Osteoblast (primary cell): ENCODE measurements around the gene IRGQ. TPM values are rescaled to one million over a fixed set of nuclear protein-coding genes. Genes with fewer than 3 reads are reported as not detected.

Source experiments
- DNase-seq: peaks from one replicate; pipeline ENCODE4 v3.0.0; 2011; ENCODE audit warnings: low spot score, mixed read lengths; ENCODE audit not compliant: insufficient read length; ENCODE audit errors: missing footprints
- H2AFZ ChIP-seq: 2 replicates; pipeline ENCODE4 v1.6.0; 2011; ENCODE audit warnings: mild to moderate bottlenecking, low read length
- H3K27ac ChIP-seq: 2 replicates; pipeline ENCODE4 v1.5.1; 2011; ENCODE audit warnings: mild to moderate bottlenecking, low read depth, low read length, moderate library complexity
- H3K27me3 ChIP-seq: 2 replicates; pipeline ENCODE4 v1.6.0; 2012; ENCODE audit warnings: mild to moderate bottlenecking, control low read depth, inconsistent platforms, low read length, moderate library complexity; ENCODE audit not compliant: insufficient read depth
- H3K36me3 ChIP-seq: 2 replicates; pipeline ENCODE4 v1.5.1; 2011; ENCODE audit warnings: mild to moderate bottlenecking, low read length, control low read depth, moderate library complexity; ENCODE audit not compliant: insufficient read depth
- H3K4me1 ChIP-seq: 2 replicates; pipeline ENCODE4 v1.5.1; 2011; ENCODE audit warnings: mild to moderate bottlenecking, low read length, control low read depth, moderate library complexity; ENCODE audit not compliant: insufficient read depth
- H3K4me2 ChIP-seq: 2 replicates; pipeline ENCODE4 v1.6.0; 2011; ENCODE audit warnings: mild to moderate bottlenecking, low read length; ENCODE audit not compliant: insufficient read depth
- H3K4me3 ChIP-seq: fragments of 200-600 bp; sonication (generic); 3 replicates; pipeline ENCODE4 v1.5.1; 2012; ENCODE audit warnings: mild to moderate bottlenecking, low read length, inconsistent platforms; ENCODE audit not compliant: insufficient read depth
- H3K79me2 ChIP-seq: 2 replicates; pipeline ENCODE4 v1.6.0; 2012; ENCODE audit warnings: mild to moderate bottlenecking, low read length, control low read depth, inconsistent platforms; ENCODE audit not compliant: insufficient read depth
- H3K9me3 ChIP-seq: 2 replicates; pipeline ENCODE4 v1.5.1; 2011; ENCODE audit warnings: low read depth, low read length, control low read depth
- H4K20me1 ChIP-seq: 2 replicates; pipeline ENCODE4 v1.6.0; 2012; ENCODE audit warnings: mild to moderate bottlenecking, low read length, control low read depth; ENCODE audit not compliant: insufficient read depth
- total RNA-seq: library from RNA; depleted of rRNA; stranded (reverse); fragments of >200 nt; gene quantifications from 2 replicates; pipeline ENCODE4 v1.2.3, GENCODE V29; 2012
- TF ChIP-seq, protein P1 (sequence below): IDR thresholded peaks from 2 replicates; pipeline ENCODE4 v1.5.1; 2011; ENCODE audit warnings: mild to moderate bottlenecking, low read depth, low read length, moderate library complexity; ENCODE audit errors: extremely low read depth

Gene IRGQ
- total RNA-seq, 1 donor = 23.2 TPM

DNA sequence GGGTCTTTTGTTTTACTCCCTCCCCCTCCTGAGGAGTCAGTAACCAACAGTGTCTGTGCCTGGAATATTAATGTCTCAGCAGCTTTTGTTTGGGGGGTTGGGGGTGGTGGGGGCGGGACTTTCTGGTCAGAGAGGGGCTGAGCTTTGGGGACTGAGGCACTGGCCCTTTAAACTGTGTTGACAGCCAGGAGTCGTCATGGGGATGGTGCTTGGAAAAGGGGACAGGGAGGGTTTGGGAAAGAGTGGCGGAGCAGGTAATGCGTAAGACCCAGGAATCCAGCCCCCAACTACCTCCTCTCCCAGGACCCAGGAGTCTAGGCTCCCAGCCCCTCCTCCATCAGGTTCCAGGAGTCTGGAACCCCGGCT lies 38.6 kb upstream of the IRGQ start:
- DNase-seq = no peak
- no peak overlapping the region for H3K27ac ChIP-seq

GRCh38 chr19:43634068-43634467 lies 38.1 kb upstream of the IRGQ start:
- TF ChIP-seq, protein P1, sequence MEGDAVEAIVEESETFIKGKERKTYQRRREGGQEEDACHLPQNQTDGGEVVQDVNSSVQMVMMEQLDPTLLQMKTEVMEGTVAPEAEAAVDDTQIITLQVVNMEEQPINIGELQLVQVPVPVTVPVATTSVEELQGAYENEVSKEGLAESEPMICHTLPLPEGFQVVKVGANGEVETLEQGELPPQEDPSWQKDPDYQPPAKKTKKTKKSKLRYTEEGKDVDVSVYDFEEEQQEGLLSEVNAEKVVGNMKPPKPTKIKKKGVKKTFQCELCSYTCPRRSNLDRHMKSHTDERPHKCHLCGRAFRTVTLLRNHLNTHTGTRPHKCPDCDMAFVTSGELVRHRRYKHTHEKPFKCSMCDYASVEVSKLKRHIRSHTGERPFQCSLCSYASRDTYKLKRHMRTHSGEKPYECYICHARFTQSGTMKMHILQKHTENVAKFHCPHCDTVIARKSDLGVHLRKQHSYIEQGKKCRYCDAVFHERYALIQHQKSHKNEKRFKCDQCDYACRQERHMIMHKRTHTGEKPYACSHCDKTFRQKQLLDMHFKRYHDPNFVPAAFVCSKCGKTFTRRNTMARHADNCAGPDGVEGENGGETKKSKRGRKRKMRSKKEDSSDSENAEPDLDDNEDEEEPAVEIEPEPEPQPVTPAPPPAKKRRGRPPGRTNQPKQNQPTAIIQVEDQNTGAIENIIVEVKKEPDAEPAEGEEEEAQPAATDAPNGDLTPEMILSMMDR = no peak
- Histone ChIP-seq H3K4me3 (no peak overlapping the region), H2AFZ (peak overlapping the region; percentile 37), H4K20me1 (no peaks in the 10 kb centered on the region), H3K4me2 (peak overlapping the region; percentile 13), H3K4me1 (peaks cover 24% of the 10 kb centered on the region), H3K27me3 (peaks cover 18% of the 10 kb centered on the region), H3K79me2 (no peaks in the 10 kb centered on the region), H3K27ac (no peak overlapping the region), H3K36me3 (no peaks in the 10 kb centered on the region), H3K9me3 (no peaks in the 10 kb centered on the region)
- DNase-seq = no peak

More for the DNA sequence above, 38.6 kb upstream of the IRGQ start:
- TF ChIP-seq, protein P1 = no peak
- Histone ChIP-seq H3K27me3 (peaks cover 20% of the 10 kb centered on the region), H3K4me3 (peak overlapping the region; percentile 40), H4K20me1 (no peaks in the 10 kb centered on the region), H3K9me3 (no peaks in the 10 kb centered on the region), H3K36me3 (no peaks in the 10 kb centered on the region), H3K4me2 (peak overlapping the region; percentile 49), H3K4me1 (peaks cover 24% of the 10 kb centered on the region), H2AFZ (peak overlapping the region; percentile 49), H3K79me2 (no peaks in the 10 kb centered on the region)

GRCh38 chr19:43633520-43633919 lies 37.6 kb upstream of the IRGQ start:
- Histone ChIP-seq H3K9me3 (no peaks in the 10 kb centered on the region), H3K27ac (no peak overlapping the region), H3K4me1 (peaks cover 24% of the 10 kb centered on the region), H2AFZ (no peak overlapping the region), H3K4me2 (no peak overlapping the region), H3K27me3 (peaks cover 13% of the 10 kb centered on the region), H4K20me1 (no peaks in the 10 kb centered on the region), H3K36me3 (no peaks in the 10 kb centered on the region), H3K4me3 (no peak overlapping the region), H3K79me2 (no peaks in the 10 kb centered on the region)
- TF ChIP-seq, protein P1 = no peak
- no peak for DNase-seq

DNA sequence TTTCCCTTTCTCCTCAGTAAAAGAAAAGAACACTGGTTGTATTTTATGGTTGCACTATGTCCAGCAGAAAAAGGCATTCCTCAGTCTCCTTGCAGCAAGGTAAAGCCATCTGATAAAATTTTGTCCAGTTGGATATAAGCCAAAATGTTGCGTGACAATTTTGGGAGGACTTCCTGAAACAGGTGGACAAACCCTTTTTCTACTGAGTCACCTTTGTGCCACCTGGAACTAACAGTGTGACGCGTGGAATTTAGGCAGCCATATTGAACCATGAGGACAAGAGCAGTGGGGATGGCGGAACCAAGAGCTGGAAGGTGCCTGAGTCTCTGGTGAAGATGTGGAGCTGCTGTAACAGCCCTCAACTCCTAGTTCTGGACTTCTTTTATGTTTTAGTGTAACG lies 35.6 kb upstream of the IRGQ start:
- H3K4me1 ChIP-seq = peaks cover 24% of the 10 kb centered on the region
- no peaks in the 10 kb centered on the region for H3K27me3 ChIP-seq
- no peaks in the 10 kb centered on the region for H3K36me3 ChIP-seq
- TF ChIP-seq, protein P1 = no peak
- H3K4me2 ChIP-seq = no peak overlapping the region
- DNase-seq = no peak
- no peak overlapping the region for H2AFZ ChIP-seq
- H4K20me1 ChIP-seq = no peaks in the 10 kb centered on the region
- H3K4me3 ChIP-seq = no peak overlapping the region
- no peak overlapping the region for H3K27ac ChIP-seq
- no peaks in the 10 kb centered on the region for H3K79me2 ChIP-seq
- H3K9me3 ChIP-seq = no peaks in the 10 kb centered on the region
